ENCODE results near the gene LCE1A.

The LCE1A gene

DNA sequence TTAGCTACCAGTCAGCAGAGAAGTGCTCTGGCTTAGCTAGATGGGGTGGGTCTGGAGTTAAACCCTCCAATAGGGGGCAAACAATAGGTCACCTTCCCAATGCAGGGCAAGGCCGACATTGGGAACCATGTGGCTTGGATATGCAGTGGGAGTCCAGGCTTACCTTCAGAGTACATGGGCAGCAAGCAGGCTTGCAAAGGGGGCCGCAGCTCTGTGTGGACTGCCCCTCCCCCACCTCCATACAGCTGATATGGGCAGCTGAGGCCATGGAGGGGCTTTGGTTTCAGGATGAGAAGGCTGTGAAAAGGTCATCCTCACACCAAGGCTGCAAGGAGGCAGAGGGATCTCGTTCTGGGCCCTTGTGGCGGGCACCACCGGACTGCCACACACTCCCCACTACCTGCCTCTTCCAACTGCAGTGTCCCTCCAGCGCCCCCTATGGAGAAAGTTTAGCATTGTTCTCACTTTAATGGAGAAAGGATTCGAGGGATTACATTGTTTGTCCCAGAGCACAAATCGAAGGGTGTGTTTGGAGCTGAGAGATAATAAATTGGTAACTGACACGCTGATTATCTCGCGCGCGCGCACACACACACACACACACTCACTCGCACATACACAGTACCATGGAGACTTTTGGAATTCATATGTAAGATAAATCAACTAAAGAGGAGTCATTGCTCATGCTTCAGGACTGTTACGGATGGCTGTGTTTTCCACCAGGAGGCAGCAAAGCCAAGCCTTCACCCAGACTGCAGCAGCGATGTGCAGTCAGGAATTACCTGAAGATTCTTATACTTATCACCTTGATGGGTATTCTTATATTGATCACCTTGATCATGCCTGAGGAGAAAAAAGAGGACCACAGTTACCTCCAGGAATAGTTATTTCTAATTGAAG is 43.8 kb downstream of the LCE1A start:
- no peak for DNase-seq

DNA sequence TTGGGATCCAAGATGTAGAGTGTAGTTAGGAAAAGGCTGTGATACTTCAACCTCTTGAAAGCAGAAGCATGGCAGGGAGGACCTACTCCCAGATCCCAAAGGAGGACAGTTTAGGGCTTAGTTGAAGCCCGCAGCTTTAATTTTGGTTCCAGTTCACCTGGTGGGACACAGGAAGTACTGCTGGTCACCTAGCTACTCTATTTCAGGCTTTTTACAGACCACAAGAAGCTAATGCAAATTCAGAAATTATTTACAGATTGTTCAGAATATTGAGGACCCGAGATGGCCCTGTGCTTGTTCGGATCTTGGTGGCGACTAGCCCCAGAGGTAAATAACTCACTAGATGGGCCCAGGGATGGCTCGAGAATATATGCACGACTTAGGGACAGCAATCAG is 44.5 kb downstream of the LCE1A start:
- DNase-seq = no peak

DNA sequence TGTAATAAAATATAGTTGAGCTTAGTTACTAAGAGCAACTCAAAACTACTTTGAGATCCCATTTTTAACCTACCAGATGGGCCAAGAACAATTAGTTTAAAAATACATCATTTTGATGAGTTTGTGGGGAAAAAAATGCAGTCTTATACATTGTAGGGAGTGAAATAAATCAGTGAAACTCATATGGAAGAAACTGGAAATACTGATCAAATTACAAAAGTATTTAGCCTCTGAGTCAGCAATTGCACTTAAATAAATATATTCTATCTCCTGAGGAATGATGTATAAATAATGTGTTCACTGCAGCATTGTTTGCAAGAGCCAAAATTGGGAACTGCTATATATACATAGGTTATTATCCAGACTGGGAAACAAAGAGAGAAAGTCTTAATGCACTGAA is 46.2 kb downstream of the LCE1A start:
- DNase-seq = no peak

DNA sequence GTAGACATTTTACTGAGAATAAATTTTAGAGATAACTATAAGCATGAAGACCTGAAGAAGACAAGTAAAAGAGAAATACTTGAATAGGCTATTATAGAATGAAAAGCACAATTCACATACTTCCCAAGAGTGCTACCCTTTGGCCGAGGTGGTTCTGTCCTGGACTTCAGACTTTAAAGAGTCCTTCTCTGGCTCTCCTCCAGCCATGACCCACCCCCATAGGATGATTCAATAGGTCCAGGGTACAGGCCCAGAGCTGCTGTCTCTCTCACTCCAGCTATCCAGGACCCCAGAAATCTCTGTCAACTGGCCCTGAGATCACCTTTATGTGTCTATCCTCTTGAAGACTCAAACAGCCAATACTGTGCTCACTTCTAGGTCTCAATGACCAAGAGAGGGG is 49.6 kb downstream of the LCE1A start:
- DNase-seq = no peak

Measured in GDM1 (cell line).